Endothelial cell of umbilical vein (primary cell): ENCODE measurements around the gene ANXA4. TPM values are rescaled to one million over a fixed set of nuclear protein-coding genes. Genes with fewer than 3 reads are reported as not detected.

Source experiments
- BruUV-seq: library from RNA; stranded (reverse); fragments of 400-500 nt; replicated peaks from 2 replicates; lab custom pipeline; 2021; lab: Mats Ljungman, UMichigan
- CTCF ChIA-PET: fragments of 300-600, 350-600 bp; sonication (Branson Sonifier 250); formaldehyde crosslinking; loops from one replicate; lab custom pipeline; 2021; ENCODE audit warnings: antibody characterized with exemption, inconsistent platforms; lab: Charles Lee
- POLR2A ChIA-PET: fragments of 300-600, 350-600 bp; sonication (Branson Sonifier 250); formaldehyde crosslinking; loops from one replicate; lab custom pipeline; 2021; ENCODE audit warnings: antibody characterized with exemption, inconsistent platforms; lab: Charles Lee
- DNase-seq: peaks from one replicate; pipeline ENCODE4 v3.0.0-alpha.2; 2011; ENCODE audit warnings: low read depth, low spot score
- FAIRE-seq: peaks from 2 replicates; lab custom pipeline; 2011; peaks lifted over from hg19 to GRCh38; lab: Jason Lieb, UNC
- H2AFZ ChIP-seq: 2 replicates; pipeline ENCODE4 v1.6.0; 2012; ENCODE audit warnings: low read depth, low read length, control low read depth, inconsistent platforms
- H3K27ac ChIP-seq: 2 replicates; pipeline ENCODE4 v1.5.1; 2011; ENCODE audit warnings: low read depth, mild to moderate bottlenecking, control low read depth, low read length, moderate library complexity; ENCODE audit not compliant: insufficient read depth
- H3K27me3 ChIP-seq, 2 experiments: 2 replicates each; pipeline versions ENCODE4 v1.6.0 to v1.6.1; 2011; ENCODE audit warnings: low read length in 2 of 2, mixed read lengths in 1 of 2; ENCODE audit not compliant: control insufficient read depth in 2 of 2, insufficient read depth in 2 of 2
- H3K36me3 ChIP-seq, 2 experiments: 2 replicates in 1 of 2; 3 replicates in 1 of 2; pipeline ENCODE4 v1.5.1; 2011; ENCODE audit warnings: low read length in 2 of 2, mild to moderate bottlenecking in 1 of 2, moderate library complexity in 1 of 2; ENCODE audit not compliant: control insufficient read depth in 2 of 2, insufficient read depth in 2 of 2; ENCODE audit errors: extremely low read depth in 1 of 2
- H3K4me1 ChIP-seq: 3 replicates; pipeline ENCODE4 v1.5.1; 2011; ENCODE audit warnings: mild to moderate bottlenecking, low read length; ENCODE audit not compliant: control insufficient read depth, insufficient read depth; ENCODE audit errors: extremely low read depth
- H3K4me2 ChIP-seq: 2 replicates; pipeline ENCODE4 v1.6.1; 2011; ENCODE audit warnings: low read length, control low read depth, mixed read lengths; ENCODE audit not compliant: insufficient read depth
- H3K4me3 ChIP-seq, 3 experiments: fragments of 200-600 bp in 1 of 3; sonication (generic), shearing (Covaris generic) in 1 of 3; replicated peaks in 1 of 3; 2 replicates each; pipeline ENCODE4 v1.5.1; 2011 to 2016; ENCODE audit warnings: control low read depth in 3 of 3, low read length in 3 of 3, mild to moderate bottlenecking in 2 of 3, inconsistent platforms in 1 of 3, low read depth in 1 of 3, moderate library complexity in 1 of 3; ENCODE audit not compliant: insufficient read depth in 1 of 3
- H3K79me2 ChIP-seq: 2 replicates; pipeline ENCODE4 v1.6.0; 2012; ENCODE audit warnings: low read length, inconsistent platforms; ENCODE audit not compliant: control insufficient read depth, insufficient read depth
- H3K9ac ChIP-seq: replicated peaks from 2 replicates; pipeline ENCODE3; 2011; ENCODE audit warnings: low read length, control low read depth; ENCODE audit not compliant: insufficient read depth; ENCODE audit errors: extremely low read depth
- H3K9me1 ChIP-seq: replicated peaks from 3 replicates; pipeline ENCODE4 v1.6.0; 2011; ENCODE audit warnings: mild to moderate bottlenecking, low read length; ENCODE audit not compliant: control insufficient read depth, insufficient read depth; ENCODE audit errors: extremely low read depth
- H3K9me3 ChIP-seq: replicated peaks from 2 replicates; pipeline ENCODE4 v1.5.1; 2012; ENCODE audit warnings: low read length, inconsistent platforms; ENCODE audit not compliant: control insufficient read depth, insufficient read depth
- H4K20me1 ChIP-seq: replicated peaks from 2 replicates; pipeline ENCODE3; 2011; ENCODE audit warnings: mild to moderate bottlenecking, low read length; ENCODE audit not compliant: control insufficient read depth, insufficient read depth; ENCODE audit errors: extremely low read depth
- CTCF ChIP-seq, 2 donors: IDR thresholded peaks; 1 replicate in 1 of 2; 2 replicates in 1 of 2; pipeline ENCODE4 v1.5.1; 2011; ENCODE audit warnings: low read length in 2 of 2, mild to moderate bottlenecking in 2 of 2, moderate library complexity in 2 of 2, control low read depth in 1 of 2, inconsistent platforms in 1 of 2, low read depth in 1 of 2; ENCODE audit not compliant: insufficient read depth in 1 of 2; ENCODE audit errors: extremely low read depth in 1 of 2
- EZH2 ChIP-seq: IDR thresholded peaks from 2 replicates; pipeline ENCODE4 v1.6.1; 2012; ENCODE audit warnings: borderline replicate concordance, low read depth, mild to moderate bottlenecking, moderate library complexity, low read length, inconsistent platforms; ENCODE audit not compliant: severe bottlenecking
- GATA2 ChIP-seq: IDR thresholded peaks from 2 replicates; pipeline ENCODE4 v1.7.0; 2011; ENCODE audit warnings: low read depth, mild to moderate bottlenecking, moderate library complexity, mixed read lengths, low read length; ENCODE audit not compliant: insufficient read length, insufficient read depth
- MYC ChIP-seq: IDR thresholded peaks from one replicate; pipeline ENCODE4 v1.6.1; 2011; ENCODE audit warnings: mild to moderate bottlenecking, low read depth, low read length
- POLR2A ChIP-seq: IDR thresholded peaks from 2 replicates; pipeline ENCODE4 v1.6.1; 2012; ENCODE audit warnings: low read depth, mild to moderate bottlenecking, control low read depth, low read length
- dilution Hi-C: fragments of 300-500 bp; cut with MboI; formaldehyde crosslinking; loops from one replicate; pipeline ENCODE4 v1.15.0; 2019; ENCODE audit warnings: low sequenced_read_pairs; ENCODE audit not compliant: extremely low pct_ligation_motif_present
- intact Hi-C: fragments of 100-400 bp; cut with micrococcal nuclease; formaldehyde crosslinking; loops from one replicate; pipeline ENCODE4 v1.10.0; 2022
- polyA plus RNA-seq, 4 experiments: library from polyadenylated mRNA; depleted of rRNA in 3 of 4; stranded (reverse) in 3 of 4; unstranded in 1 of 4; fragments of >200 nt; gene quantifications; 2 replicates each; pipeline versions ENCODE4 v1.2.1 to v1.2.3, GENCODE V29; 2011 to 2012; ENCODE audit warnings: missing spikeins in 1 of 4
- total RNA-seq: library from RNA; stranded (reverse); gene quantifications from 2 replicates; pipeline ENCODE4 v1.2.3, GENCODE V29; 2021
- TF ChIP-seq, protein P1 (sequence below): IDR thresholded peaks from 2 replicates; pipeline ENCODE4 v1.6.1; 2011; ENCODE audit not compliant: insufficient read depth, insufficient read length

The ANXA4 gene
- total and polyA plus RNA-seq, 2 donors (not counting 3 experiments of a cell fraction or from before 2014, with no cell fraction given), result 29.4 to 79.6 TPM

DNA sequence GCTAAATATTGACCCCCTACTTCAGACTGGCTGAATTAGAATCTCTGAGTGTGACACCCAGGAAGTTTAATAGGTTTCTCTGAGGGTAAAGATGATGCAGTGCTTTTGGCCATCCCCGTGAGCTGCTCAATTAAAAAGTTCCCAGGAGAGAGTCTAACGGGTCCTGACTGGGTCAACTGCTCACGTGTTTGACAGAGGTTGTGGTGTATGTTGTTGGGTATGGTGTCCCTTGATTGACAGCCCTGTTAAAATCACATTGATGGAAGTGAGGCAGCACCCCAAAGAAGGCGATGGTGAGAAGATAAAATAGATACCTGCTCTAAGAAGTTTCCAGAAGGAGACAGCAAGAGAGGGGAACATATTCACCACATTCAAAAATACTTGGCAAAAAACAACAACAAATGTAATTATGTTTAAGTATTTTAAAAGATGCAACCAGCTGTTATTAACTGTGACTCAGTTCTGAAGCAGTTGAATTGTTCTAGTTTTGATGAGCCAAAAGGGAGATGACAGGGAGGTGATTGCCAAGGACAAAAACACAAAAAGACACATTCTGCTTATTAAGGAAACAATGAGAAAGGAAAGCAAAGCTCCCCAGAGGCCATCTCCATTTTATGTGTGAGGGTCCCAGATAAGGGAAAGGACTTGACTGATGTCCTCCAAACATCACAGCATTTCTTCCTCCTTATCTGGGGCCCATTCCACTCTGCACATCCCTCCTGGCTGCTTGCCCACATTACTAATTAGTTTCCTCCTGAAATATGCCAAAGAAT lies 76.0 kb downstream of the ANXA4 start:
- TF ChIP-seq, protein P1, sequence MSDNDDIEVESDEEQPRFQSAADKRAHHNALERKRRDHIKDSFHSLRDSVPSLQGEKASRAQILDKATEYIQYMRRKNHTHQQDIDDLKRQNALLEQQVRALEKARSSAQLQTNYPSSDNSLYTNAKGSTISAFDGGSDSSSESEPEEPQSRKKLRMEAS, result no peak
- TF ChIP-seq CTCF (IDR thresholded peaks at IDR 0.05; ENCODE audit: extremely low read depth in 1 of 2, insufficient read depth in 1 of 2, low read depth in 1 of 2, low read length in 2 of 2) (no peak), POLR2A (no peak), EZH2 (no peak), GATA2 (peak; percentile 71), MYC (no peak)
- no peaks in the 10 kb centered on the region for H4K20me1 ChIP-seq
- no peaks in the 10 kb centered on the region for H3K27me3 ChIP-seq
- H3K4me2 ChIP-seq, result peak overlapping the region; percentile 19
- peaks cover 28% of the 10 kb centered on the region for H3K4me1 ChIP-seq
- intact Hi-C loops (loop anchor here (1.0 to 5.0 kb wide), 4 partner anchors 76 to 381 kb away; partner anchors contain the start of genes ANXA4 and NFU1), dilution Hi-C loops (no loop called here)
- H3K4me3 ChIP-seq, result no peak overlapping the region
- no peaks in the 10 kb centered on the region for H3K9me3 ChIP-seq
- H3K27ac ChIP-seq, result peak overlapping the region; percentile 30
- CTCF ChIA-PET, result interaction anchor here (0.6 to 15.5 kb wide), 13 partner anchors 9 to 307 kb away, joined by 3 to 784 read pairs (median 7); partner anchors contain the start of genes ANXA4, GMCL1 and SNRNP27
- H3K79me2 ChIP-seq, result no peaks in the 10 kb centered on the region
- BruUV-seq, result no TSS peak
- peak overlapping the region; percentile 36 for H3K9ac ChIP-seq
- peak; percentile 73 for DNase-seq
- no peak overlapping the region for H2AFZ ChIP-seq
- FAIRE-seq, result peak; percentile 24
- POLR2A ChIA-PET, result no interaction called here
- H3K36me3 ChIP-seq, result peaks cover 4 to 5% of the 10 kb centered on the region in 2 experiments
- H3K9me1 ChIP-seq, result no peaks in the 10 kb centered on the region
